IPS-18c (cell line): ENCODE data around the gene METTL2B.
"Not testable (repeated sequence)": the region's sequence is repeated elsewhere in the genome, so short reads cannot be mapped to it uniquely, and the experiment has no call there.

Source experiments
- H3K4me3 ChIP-seq: 2 replicates; pipeline ENCODE4 v1.7.0; 2013; ENCODE audit warnings: low read depth, mild to moderate bottlenecking, low read length, moderate library complexity; ENCODE audit not compliant: insufficient read depth
- H3K9me3 ChIP-seq: one replicate; pipeline ENCODE4 v1.6.1; 2013; ENCODE audit warnings: mild to moderate bottlenecking, low read length, moderate library complexity; ENCODE audit not compliant: control insufficient read depth, insufficient read depth

Gene METTL2B

GRCh38 chr7:128543300-128543699 is 66.8 kb downstream of the METTL2B start:
- not testable (repeated sequence) for H3K4me3 ChIP-seq, H3K9me3 ChIP-seq

GRCh38 chr7:128546319-128546851 is 69.8 kb downstream of the METTL2B start:
- not testable (repeated sequence) for H3K4me3 ChIP-seq, H3K9me3 ChIP-seq

GRCh38 chr7:128550920-128551319 is 74.4 kb downstream of the METTL2B start:
- Histone ChIP-seq H3K4me3 (no peak overlapping the region), H3K9me3 (peaks cover 3% of the 10 kb centered on the region)

GRCh38 chr7:128554394-128554793 is 77.8 kb downstream of the METTL2B start:
- not testable (repeated sequence) for H3K9me3 ChIP-seq, H3K4me3 ChIP-seq
